Brain microvascular endothelial cell (primary cell): ENCODE measurements around the gene ATAD2B.
"Not testable (repeated sequence)": the region's sequence is repeated elsewhere in the genome, so short reads cannot be mapped to it uniquely, and the experiment has no call there.

Experiments
- DNase-seq: peaks from one replicate; pipeline ENCODE4 v3.0.0-alpha.2; 2020
- H3K27ac ChIP-seq: fragments of 250-450 bp; sonication (Bioruptor Pico); 2 replicates; pipeline ENCODE4 v1.5.1; 2020; ENCODE audit warnings: mild to moderate bottlenecking, moderate library complexity
- H3K27me3 ChIP-seq: fragments of 250-450 bp; sonication (Bioruptor Pico); replicated peaks from 2 replicates; pipeline ENCODE4 v1.5.1; 2020; ENCODE audit warnings: mild to moderate bottlenecking
- H3K36me3 ChIP-seq: fragments of 250-450 bp; sonication (Bioruptor Pico); replicated peaks from 2 replicates; pipeline ENCODE4 v1.5.1; 2020; ENCODE audit warnings: mild to moderate bottlenecking
- H3K4me3 ChIP-seq: 2 replicates; pipeline ENCODE4 v1.5.1; 2011; ENCODE audit warnings: low read depth, mild to moderate bottlenecking, control low read depth, low read length, moderate library complexity
- CTCF ChIP-seq: IDR thresholded peaks from 2 replicates; pipeline ENCODE4 v1.5.1; 2011; ENCODE audit warnings: low read depth, mild to moderate bottlenecking, moderate library complexity, low read length, control low read depth, inconsistent platforms; ENCODE audit errors: missing control alignments
- in situ Hi-C: cut with HindIII; loops from 2 replicates; pipeline ENCODE4 v1.10.0; 2017; ENCODE audit warnings: low sequenced_read_pairs, low pct_ligation_motif_present

The ATAD2B gene

DNA sequence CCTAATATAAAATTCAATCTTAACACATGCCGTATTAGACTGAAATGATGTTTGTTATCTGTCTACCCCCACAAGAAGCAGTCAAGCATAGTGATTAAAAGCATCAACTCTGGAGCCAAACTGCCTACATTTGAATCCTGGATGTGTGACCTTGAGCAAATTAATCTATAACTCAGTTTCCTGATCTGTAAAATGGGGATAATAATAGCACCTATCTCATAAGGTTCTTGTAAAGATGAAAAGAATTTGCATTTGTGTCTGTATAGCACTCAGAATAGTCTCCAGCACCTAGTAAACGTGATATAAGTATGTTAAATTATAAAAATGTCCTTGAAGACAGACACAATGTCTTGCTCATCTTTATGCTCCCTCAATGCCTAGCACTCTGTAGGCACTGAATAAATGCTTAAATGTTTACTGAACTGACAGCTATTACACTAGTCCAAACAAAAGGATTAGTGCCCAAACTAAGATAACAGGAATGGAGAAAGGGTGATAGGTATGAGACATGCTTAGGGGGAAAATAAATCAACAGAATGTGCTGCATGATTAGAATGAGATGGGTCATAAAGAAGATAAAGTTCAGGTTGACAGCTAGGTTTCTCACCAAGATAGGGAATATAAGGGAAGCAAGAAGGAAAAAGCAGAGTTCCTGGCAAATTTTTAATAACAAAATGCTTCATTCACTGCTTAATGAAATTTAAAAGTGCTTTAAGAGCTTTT lies 180.6 kb downstream of the ATAD2B start:
- no peak for DNase-seq
- TF ChIP-seq CTCF: no peak
- H3K4me3 ChIP-seq: no peak overlapping the region
- H3K36me3 ChIP-seq: no peaks in the 10 kb centered on the region
- H3K27me3 ChIP-seq: no peaks in the 10 kb centered on the region
- in situ Hi-C loops: no loop called here
- H3K27ac ChIP-seq: no peak overlapping the region

- Histone ChIP-seq H3K27ac (no peak overlapping the region), H3K4me3 (no peak overlapping the region), H3K27me3 (no peaks in the 10 kb centered on the region), H3K36me3 (no peaks in the 10 kb centered on the region)
- TF ChIP-seq CTCF: no peak
- DNase-seq: peak; percentile 6
- in situ Hi-C loops: no loop called here
These were observed 181.2 kb downstream of the ATAD2B start for GRCh38 chr2:23745726-23746105.

DNA sequence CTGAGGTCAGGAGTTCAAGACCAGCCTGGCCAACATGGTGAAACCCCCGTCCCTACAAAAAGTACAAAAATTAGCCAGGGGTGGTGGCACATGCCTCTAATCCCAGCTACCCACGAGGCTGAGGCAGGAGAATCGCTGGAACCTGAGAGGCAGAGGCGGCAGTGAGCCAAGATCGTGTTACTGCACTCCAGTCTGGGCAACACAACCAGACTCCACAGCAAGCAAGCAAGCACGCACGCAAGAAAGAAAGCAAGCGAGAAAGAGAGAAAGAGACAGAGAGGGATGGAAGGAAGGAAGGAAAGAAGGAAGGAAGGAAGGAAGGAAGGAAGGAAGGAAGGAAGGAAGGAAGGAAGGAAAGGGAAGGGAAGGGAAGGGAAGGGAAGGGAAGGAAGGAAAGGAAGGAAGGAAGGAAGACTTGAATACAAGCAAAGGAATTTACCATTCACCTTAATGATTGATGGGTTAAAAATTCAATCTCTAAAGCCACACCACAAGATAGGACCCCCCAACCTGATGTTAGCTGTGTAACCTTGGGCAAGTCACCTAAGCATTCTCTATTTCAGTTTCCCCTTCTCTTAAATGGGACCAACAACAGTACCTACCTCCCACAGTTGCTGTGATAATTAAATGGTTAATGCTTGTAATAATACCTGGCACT lies 181.7 kb downstream of the ATAD2B start:
- Histone ChIP-seq H3K4me3 (no peak overlapping the region), H3K27ac (no peak overlapping the region), H3K27me3 (no peaks in the 10 kb centered on the region), H3K36me3 (no peaks in the 10 kb centered on the region)
- DNase-seq: no peak
- in situ Hi-C loops: no loop called here
- TF ChIP-seq CTCF: no peak

DNA sequence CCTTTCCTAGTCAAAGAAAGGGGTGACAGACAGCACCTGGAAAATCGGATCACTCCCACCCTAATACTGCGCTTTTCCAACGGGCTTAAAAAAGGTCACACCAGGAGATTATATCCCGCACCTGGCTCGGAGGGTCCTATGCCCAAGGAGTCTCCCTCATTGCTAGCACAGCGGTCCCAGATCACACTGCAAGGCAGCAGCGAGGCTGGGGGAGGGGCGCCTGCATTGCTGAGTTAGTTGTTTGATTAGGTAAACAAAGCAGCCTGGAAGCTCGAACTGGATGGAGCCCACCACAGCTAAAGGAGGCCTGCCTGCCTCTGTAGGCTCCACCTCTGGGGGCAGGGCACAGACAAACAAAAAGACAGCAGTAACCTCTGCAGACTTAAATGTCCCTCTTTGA lies 190.1 kb downstream of the ATAD2B start:
- in situ Hi-C loops, H3K4me3 ChIP-seq, DNase-seq, H3K27me3 ChIP-seq, H3K36me3 ChIP-seq, H3K27ac ChIP-seq: not testable (repeated sequence)

- in situ Hi-C loops: no loop called here
- Histone ChIP-seq H3K27ac (no peak overlapping the region), H3K4me3 (no peak overlapping the region), H3K36me3 (no peaks in the 10 kb centered on the region), H3K27me3 (no peaks in the 10 kb centered on the region)
- no peak for DNase-seq
- no peak for TF ChIP-seq CTCF
These were observed 192.5 kb downstream of the ATAD2B start for GRCh38 chr2:23734416-23734815.

DNA sequence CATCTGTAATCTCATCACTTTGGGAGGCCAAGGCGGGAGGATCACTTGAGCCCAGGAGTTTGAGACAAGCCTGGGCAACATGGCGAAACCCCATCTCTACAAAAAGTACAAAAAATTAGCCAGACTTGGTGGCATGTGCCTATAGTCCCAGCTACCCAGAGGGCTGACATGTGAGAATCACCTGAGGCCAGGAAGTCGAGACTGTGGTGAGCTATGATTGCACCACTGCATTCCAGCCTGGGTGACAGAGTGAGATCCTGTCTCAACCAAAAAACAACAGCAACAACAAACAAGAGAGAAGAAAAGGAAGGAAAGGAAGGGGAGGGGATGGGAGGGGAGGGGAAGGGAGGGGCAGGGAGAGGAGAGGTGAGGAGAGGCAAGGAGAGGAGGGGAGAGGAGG lies 203.9 kb downstream of the ATAD2B start:
- H3K27ac ChIP-seq, DNase-seq, H3K4me3 ChIP-seq, H3K27me3 ChIP-seq, H3K36me3 ChIP-seq, in situ Hi-C loops: not testable (repeated sequence)

DNA sequence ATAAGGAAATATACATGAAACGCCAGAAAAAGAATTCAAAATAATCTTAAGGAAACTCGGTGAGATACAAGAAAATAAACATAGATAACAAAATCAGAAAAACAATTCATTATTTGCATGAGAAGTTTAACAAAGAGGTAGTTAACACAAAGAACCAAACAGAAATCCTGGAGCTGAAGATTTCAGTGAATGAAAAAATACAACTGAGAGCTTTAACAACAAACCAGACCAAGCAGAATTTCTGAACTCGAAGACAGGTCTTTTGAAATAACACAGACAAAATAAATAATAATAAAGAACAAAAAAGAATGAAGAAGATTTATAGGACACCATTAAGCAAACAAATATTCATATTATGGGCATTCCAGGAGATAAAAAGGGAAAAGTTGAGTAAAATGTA lies 204.7 kb downstream of the ATAD2B start:
- Histone ChIP-seq H3K27me3 (no peaks in the 10 kb centered on the region), H3K4me3 (no peak overlapping the region), H3K36me3 (no peaks in the 10 kb centered on the region), H3K27ac (no peak overlapping the region)
- DNase-seq: no peak
- TF ChIP-seq CTCF: no peak
- in situ Hi-C loops: no loop called here
